HG03060 (cell line): ENCODE measurements around the gene BCAT1.
"Not testable (repeated sequence)": the region's sequence is repeated elsewhere in the genome, so short reads cannot be mapped to it uniquely, and the experiment has no call there.

Experiments
- ATAC-seq: cut with Tn5 transposase; IDR thresholded peaks from one replicate; pipeline ENCODE4 v1.9.1; 2021; ENCODE audit warnings: low read depth, moderate number of reproducible peaks; ENCODE audit not compliant: unreplicated experiment

Gene BCAT1

GRCh38 chr12:24931666-24932405, 17.1 kb downstream of the BCAT1 start:
- ATAC-seq, result peak; percentile 96

DNA sequence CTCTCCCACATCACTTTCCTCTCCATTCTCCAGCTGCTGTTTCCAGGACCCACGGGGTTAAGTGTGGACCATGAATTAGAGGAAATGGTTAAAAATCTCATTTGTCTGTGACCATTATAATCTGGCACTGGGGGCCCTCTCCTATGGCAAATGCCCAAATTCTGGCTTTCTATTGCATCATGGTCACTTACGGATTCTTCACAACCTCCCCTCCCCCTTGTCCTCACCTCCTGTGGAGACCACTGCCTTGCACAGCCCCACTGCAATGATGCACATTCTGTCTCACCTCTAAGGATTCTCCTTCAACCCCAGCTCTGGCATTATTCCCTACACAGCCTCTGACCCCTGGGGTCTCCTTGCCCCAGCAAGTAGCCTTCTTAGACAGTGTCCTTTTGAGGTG, 18.9 kb downstream of the BCAT1 start:
- no peak for ATAC-seq

DNA sequence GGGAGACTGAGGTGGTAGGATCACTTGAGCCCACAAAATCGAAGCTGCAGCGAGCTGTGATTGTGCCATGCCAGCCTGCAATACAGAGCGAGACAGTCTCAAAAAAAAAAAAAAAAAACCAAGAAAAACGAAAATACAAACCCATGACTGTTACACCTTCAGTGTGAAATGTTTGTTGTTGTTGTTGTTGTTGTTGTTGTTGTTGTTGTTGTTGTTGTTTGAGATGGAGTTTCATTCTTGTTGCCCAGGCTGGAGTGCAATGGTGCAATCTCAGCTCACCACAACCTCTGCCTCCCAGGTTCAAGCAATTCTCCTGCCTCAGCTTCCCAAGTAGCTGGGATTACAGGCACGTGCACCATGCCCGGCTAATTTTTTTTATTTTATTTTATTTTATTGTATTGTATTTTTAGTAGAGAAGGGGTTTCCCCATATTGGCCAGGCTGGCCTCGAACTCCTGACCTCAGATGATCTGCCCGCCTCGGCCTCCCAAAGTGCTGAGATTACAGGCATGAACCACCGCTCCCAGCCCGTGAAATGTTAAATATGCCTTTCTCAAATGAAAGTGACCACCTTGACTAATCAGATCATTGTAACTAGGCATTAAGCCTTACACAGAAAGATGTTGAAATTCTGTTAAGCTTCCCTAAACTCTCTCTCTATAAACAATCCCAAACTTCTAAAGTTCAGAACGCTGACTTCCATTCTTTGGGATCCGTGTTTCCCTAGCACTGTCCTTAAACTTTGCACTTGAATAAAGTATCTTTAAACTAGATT, 20.2 kb downstream of the BCAT1 start:
- ATAC-seq, result not testable (repeated sequence)

GRCh38 chr12:24928131-24928530, 20.8 kb downstream of the BCAT1 start:
- no peak for ATAC-seq

DNA sequence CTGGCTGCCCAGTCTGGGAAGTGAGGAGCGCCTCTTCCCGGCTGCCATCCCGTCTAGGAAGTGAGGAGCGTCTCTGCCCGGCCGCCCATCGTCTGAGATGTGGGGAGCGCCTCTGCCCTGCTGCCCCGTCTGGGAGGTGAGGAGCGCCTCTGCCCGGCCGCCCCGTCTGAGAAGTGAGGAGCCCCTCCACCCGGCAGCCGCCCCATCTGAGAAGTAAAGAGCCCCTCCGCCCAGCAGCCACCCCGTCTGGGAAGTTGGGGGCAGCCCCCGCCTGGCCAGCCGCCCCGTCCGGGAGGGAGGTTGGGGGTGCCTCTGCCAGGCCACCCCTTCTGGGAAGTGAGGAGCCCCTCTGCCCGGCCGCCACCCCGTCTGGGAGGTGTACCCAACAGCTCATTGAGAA, 22.8 kb downstream of the BCAT1 start:
- not testable (repeated sequence) for ATAC-seq

DNA sequence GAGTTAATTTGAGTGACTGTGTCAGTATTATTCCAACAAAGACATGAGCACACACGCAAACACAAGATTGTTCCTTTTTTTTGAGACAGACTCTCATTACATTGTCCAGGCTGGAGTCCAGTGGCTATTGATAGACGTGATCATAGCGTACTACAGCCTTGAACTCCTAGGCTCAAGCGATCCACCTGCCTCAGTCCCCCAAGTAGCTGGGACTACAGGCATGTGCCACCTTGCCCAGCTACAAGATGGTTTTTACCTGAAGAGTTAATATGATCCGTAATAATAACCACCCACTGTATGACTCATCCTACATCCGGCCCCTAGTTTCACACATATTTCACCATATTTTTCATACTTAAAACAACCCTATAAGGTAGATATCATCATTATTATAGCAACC, 26.8 kb downstream of the BCAT1 start:
- ATAC-seq, result peak; percentile 55

GRCh38 chr12:24921251-24922038, 27.5 kb downstream of the BCAT1 start:
- ATAC-seq, result no peak

GRCh38 chr12:24920141-24920540, 28.8 kb downstream of the BCAT1 start:
- ATAC-seq, result no peak

- no peak for ATAC-seq
Observed at GRCh38 chr12:24919346-24920001, 29.4 kb downstream of the BCAT1 start.

- ATAC-seq, result no peak
Observed at GRCh38 chr12:24918596-24918995, 30.3 kb downstream of the BCAT1 start.

GRCh38 chr12:24915501-24915900, 33.4 kb downstream of the BCAT1 start:
- ATAC-seq, result no peak

DNA sequence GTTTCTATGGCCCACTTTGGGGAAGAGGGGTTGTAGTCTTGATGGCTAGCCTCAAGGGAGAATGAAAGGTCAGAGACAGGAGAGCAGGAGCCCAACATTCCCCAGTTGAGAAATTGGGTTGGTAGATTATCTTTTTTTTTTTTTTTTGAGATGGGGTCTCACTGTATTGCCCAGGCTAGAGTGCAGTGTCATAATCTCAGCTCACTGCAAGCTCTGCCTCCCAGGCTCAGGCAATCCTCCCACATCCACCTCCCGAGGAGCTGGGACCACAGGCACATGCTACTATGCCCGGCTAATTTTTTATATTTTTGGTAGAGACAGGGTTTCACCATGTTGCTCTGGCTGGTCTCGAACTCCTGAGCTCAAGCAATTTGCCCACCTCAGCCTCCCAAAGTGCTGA, 34.9 kb downstream of the BCAT1 start:
- no peak for ATAC-seq

DNA sequence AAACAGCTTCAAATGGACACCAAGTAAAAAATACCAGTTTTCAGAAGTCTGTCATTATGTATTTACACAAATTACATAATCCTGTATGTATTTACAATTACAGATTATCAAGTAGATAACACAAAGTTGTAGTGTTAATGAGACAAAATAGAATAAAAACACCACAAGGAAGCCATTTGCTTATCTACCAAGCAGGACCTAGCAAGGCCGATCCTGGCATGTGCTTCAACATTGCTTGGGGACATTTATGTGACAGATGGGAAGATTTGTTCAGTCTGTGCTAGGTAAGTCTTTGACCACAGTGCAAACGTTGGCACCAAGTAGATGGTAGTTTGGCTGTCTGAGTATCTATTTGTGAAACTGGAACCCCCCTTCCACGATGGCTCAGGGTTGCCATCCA, 35.8 kb downstream of the BCAT1 start:
- no peak for ATAC-seq

DNA sequence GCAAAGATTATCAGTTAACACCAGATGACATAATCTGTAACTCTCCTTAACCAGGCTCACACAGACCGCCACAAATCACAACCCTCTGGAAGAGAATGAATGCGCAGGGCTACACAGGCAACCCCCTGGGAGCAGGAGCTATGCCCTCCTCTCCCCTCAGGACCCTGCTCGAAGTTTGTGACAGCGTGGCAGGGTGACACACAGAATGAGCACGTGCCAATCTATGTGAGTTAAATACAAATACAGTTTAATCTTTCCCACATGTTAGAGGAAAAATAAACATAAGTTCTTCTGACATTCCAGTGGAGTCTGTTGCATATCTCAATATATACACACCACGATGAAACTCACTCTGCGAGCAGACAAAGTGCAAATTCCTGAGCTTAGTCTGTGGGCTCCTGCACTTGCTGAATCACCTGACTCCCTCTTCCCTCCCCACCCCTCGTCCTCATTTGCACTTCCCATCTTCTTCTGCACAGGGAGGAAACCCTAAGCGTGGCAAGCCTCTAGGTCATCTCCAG, 37.6 kb downstream of the BCAT1 start:
- no peak for ATAC-seq

DNA sequence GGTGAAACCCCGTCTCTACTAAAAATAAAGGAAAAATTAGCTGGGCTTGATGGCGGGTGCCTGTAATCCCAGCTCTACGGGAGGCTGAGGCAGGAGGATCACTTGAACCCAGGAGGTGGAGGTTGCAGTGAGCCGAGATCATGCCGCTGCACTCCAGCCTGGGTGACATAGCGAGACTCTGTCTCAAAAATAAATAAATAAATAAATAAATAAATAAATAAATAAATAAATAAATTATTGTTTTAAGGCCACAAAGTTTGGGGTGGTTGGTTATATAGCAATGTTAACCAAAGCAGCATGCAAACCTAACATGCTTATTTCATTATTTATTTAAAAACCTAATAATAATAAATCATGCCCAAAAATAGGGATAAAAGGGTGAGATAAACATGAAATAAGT, 38.7 kb downstream of the BCAT1 start:
- ATAC-seq, result not testable (repeated sequence)

- no peak for ATAC-seq
Observed at GRCh38 chr12:24909667-24910066, 39.2 kb downstream of the BCAT1 start.

- ATAC-seq, result no peak
Observed at GRCh38 chr12:24907464-24907863, 41.4 kb downstream of the BCAT1 start.

DNA sequence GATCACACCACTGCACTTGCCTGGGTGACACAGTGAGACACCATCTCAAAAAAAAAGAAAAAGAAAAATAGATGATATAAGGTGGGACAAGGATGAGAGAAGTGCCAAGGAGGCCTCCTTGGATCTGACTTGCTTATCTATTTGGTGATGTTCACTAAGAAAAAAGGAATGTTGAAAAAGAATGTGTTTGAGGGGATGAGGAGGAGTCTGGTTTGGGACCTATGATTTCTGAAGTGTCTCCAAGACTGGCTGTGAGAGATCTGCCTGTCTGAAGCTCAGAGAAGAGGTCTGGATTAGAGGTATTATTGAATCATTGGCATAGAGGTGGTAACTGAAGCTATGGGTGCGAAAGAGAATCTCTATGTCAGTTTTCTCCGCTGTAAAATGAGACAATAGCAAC, 42.8 kb downstream of the BCAT1 start:
- ATAC-seq, result no peak

- ATAC-seq, result no peak
Observed at GRCh38 chr12:24905431-24905830, 43.5 kb downstream of the BCAT1 start.

- ATAC-seq, result no peak
Observed at GRCh38 chr12:24904871-24905270, 44.0 kb downstream of the BCAT1 start.
